ENCODE measurements around the gene CCDC170.
A peak's percentile ranks its signal among the peaks of the same experiment; 100 is the strongest.

Gene CCDC170

DNA sequence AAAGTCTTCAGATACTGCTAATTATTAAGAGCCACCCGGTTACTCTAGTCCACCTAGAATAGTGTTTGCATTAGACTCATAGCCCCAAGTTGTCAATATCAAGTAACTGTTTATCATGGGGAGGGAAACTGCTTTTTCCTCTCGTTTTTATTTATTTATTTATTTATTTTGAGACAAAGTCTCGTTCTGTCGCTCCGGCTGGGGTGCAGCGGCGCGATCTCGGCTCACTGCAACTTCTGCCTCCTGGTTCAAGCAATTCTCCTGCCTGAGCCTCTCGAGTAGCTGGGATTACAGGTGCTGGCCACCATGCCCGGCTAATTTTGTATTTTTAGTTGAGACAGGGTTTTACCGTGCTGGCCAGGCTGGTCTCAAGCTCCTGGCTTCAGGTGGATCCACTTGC lies 16.1 kb upstream of the CCDC170 start:
- DNase-seq (ENCODE audit: extremely low spot score): no peak
- CTCF ChIA-PET: interaction anchor here (1.6 to 2.2 kb wide), 2 partner anchors 10 to 40 kb away, joined by 4 to 6 read pairs; no protein-coding TSS in a partner anchor
- POLR2A ChIA-PET: no interaction called here
- TF ChIP-seq, protein P1, sequence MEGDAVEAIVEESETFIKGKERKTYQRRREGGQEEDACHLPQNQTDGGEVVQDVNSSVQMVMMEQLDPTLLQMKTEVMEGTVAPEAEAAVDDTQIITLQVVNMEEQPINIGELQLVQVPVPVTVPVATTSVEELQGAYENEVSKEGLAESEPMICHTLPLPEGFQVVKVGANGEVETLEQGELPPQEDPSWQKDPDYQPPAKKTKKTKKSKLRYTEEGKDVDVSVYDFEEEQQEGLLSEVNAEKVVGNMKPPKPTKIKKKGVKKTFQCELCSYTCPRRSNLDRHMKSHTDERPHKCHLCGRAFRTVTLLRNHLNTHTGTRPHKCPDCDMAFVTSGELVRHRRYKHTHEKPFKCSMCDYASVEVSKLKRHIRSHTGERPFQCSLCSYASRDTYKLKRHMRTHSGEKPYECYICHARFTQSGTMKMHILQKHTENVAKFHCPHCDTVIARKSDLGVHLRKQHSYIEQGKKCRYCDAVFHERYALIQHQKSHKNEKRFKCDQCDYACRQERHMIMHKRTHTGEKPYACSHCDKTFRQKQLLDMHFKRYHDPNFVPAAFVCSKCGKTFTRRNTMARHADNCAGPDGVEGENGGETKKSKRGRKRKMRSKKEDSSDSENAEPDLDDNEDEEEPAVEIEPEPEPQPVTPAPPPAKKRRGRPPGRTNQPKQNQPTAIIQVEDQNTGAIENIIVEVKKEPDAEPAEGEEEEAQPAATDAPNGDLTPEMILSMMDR (IDR thresholded peaks at IDR 0.05; ENCODE audit: control extremely low read depth, extremely low read depth, low read depth, missing control alignments): no peak

DNA sequence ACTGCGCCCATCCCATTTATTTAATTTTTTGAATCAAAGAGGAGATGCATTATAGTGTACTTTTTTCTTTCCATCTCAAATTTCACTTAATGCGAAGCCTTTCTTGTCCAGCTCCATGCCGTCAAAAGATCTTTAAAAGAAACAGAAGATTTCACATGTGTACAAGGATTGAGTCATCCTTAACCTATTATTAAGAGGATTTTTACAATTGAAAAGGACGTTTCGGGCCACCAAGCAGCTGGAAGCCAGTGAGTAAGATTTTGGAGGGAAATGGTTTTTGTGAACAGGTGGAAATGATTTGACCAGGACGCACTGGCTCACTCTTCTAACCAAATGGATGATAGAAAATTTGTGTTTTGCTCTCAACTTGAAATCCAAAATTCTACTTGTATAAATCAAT lies 15.1 kb upstream of the CCDC170 start:
- ChIA-PET POLR2A (no interaction called here), CTCF (interaction anchor here (0.9 to 2.2 kb wide), 3 partner anchors 9 to 37 kb away, joined by 5 to 8 read pairs (median 6); no protein-coding TSS in a partner anchor)
- no peak for DNase-seq (ENCODE audit: extremely low spot score)
- TF ChIP-seq, protein P1 (IDR thresholded peaks at IDR 0.05; ENCODE audit: control extremely low read depth, extremely low read depth, low read depth, missing control alignments): no peak

DNA sequence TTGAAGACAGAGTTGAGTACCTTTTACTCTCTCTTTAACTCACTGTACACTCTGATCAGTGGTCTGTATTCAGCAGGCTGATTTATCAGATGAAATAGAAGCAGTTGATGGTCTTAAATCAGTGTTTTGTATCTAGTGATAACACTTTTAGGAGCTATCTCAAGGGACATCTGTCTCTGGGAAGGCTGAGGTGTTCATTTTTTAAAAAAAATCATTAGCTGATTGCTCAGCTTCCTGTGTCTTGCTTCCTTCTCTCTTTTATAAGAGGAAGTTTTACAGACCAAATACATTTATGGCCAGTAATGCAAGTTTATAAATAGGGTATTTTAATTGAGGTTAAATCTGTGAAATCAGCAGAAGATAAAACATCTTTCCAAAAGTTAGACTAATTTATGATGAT lies 12.0 kb upstream of the CCDC170 start:
- TF ChIP-seq, protein P1 (IDR thresholded peaks at IDR 0.05; ENCODE audit: control extremely low read depth, extremely low read depth, low read depth, missing control alignments): no peak
- ChIA-PET CTCF (interaction anchor here (0.7 to 1.8 kb wide), 4 partner anchors 11 to 467 kb away, joined by 3 to 5 read pairs (median 3); no protein-coding TSS in a partner anchor), POLR2A (no interaction called here)
- no peak for DNase-seq (ENCODE audit: extremely low spot score)

DNA sequence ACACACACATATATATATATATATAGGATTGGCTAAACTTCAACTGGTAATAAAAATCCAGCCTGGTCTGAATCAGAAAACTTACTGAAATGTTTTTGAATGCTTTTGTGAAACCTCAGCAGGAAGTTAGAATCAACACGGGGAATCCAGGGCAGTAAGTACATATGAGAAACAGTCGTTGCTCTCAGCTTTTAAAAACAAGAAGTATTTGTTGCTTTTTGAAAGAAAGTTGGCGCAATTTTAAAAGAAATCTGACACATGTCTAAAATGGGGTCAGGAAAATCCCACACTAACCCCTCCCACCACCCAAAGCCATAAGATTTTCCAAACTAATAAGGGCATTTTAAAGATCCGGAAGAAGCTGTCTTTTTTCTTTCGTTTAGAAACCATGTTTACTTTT lies 11.5 kb upstream of the CCDC170 start:
- TF ChIP-seq, protein P1 (IDR thresholded peaks at IDR 0.05; ENCODE audit: control extremely low read depth, extremely low read depth, low read depth, missing control alignments): no peak
- DNase-seq (ENCODE audit: extremely low spot score): peak; percentile 41
- ChIA-PET CTCF (interaction anchor here (0.7 to 1.8 kb wide), 4 partner anchors 12 to 468 kb away, joined by 3 to 5 read pairs (median 3); no protein-coding TSS in a partner anchor), POLR2A (no interaction called here)

DNA sequence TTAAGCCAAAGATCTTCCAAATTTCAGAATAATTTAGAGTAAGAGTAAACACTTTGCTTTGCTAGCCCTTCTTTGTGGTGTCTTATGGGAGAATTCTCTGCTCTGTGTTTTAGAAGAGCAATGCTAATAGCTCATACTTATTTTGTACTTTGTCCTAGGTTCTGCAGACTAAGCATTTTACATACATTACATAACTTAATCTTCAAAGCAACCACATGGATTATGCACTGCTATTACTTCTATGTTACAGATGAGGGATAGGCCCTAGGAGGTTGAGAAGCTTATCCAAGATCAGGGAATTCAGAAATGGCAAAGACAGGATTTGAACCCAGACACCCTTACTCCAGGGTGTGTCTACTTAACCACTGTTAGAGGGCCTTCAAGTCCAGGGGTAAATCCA lies 9.8 kb upstream of the CCDC170 start:
- TF ChIP-seq, protein P1 (IDR thresholded peaks at IDR 0.05; ENCODE audit: control extremely low read depth, extremely low read depth, low read depth, missing control alignments): no peak
- CTCF ChIA-PET: interaction anchor here (0.9 kb wide), 1 partner anchor 121 kb away, joined by 3 read pairs; no protein-coding TSS in a partner anchor
- POLR2A ChIA-PET: no interaction called here
- DNase-seq (ENCODE audit: extremely low spot score): no peak

DNA sequence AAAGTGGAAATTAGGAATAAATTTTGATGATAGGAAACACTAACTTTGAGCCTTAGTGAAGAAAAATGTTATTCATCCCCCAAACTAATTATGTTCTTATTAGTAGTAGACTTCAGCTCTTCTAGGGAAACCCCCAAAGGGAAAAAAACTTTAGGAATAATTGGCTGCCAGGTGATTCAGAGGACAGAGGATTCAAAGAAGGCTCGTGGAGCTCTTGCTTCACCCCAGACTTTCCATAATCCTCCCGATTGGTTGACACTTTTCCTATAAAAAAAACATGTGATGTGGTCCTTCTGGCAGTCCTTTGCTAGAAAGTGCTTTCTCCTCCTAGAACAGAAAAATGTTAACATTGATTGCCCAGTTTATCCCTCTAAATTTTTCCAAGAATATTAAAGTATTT lies 5.6 kb upstream of the CCDC170 start:
- ChIA-PET CTCF (interaction anchor here (1.5 kb wide), 1 partner anchor 10 kb away, joined by 6 read pairs; no protein-coding TSS in a partner anchor), POLR2A (no interaction called here)
- no peak for DNase-seq (ENCODE audit: extremely low spot score)
- TF ChIP-seq, protein P1 (IDR thresholded peaks at IDR 0.05; ENCODE audit: control extremely low read depth, extremely low read depth, low read depth, missing control alignments): no peak

All from GM10248 (cell line).